DMS153 treated with DMSO at 0.1 percent for 48 hours (cell line): ENCODE data around the gene ZNF582.

Source experiments
- DNase-seq: peaks from one replicate; lab custom pipeline; 2025; ENCODE audit not compliant: unreplicated experiment; lab: John Stamatoyannopoulos, UW

The ZNF582 gene

DNA sequence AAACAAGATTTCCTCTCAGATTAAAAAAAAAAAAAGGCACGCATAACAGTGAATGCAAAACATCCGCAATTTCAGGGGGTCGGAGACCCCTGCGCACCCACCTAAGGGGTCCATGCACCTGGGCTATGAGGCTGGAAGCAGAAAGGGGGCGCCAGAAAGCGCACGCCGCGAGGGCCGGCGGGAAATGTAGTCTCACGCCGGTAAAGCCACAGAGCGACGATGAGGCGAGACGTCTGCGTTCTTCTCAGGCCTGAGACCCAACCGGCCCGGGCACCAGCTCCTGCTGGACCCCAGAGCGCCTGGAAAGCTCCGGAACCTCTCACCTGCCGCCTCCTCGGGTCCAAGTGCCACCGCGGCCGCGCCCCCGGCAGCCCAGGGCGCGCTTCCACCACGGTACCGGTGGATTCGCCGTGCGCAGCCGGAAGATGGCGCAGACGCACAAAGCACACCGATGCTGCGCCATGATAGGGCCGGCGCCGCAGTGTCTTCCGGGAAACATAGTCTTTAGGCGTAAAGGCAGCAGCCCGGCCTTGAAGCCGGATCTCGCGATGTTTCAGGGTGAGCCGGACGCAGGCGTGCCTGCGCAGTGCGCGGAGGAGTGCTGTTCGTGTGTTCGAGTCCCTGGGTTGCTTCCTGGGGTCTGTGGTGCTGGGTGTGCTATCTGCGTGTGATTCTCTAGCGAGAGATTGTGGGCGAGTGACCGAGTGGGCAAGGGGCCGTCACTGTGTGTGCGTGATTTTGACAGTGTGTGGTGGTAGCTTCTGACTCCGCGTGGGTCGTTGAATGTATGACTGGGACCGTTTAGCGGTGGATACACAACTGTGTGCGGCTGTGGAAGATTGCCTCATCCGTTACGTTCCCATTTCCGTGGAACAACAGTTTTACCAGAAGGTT is at the start of gene ZNF582:
ZNF582 (minus strand) TSS at position 416 of the 894 bp plus-strand sequence. CDS start 1,782 bp downstream, outside the sequence.
- no peak for DNase-seq

DNA sequence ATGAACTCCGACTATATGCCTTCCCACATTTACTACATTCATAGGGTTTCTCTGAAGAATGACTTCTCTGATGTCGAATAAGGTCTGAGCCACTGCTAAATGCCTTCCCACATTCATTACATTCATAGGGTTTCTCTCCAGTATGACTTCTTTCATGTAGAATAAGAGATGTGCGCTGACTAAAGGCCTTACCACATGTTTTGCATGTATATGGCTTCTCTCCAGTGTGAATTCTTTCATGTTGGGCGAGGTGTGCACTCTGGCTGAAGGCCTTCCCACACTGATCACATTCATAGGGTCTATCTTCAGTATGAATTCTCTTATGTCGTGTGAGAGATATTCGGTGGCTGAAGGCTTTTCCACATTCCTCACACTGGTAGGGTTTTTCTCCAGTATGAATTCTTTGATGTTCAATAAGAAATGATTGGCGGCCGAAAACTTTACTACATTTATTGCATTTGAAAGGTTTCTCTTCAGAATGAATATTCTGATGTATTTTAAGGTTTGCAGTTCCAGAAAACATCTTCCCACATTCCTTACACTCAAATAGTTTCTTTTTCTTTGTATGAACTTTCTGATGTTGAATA is 48.0 kb upstream of the ZNF582 start:
- DNase-seq: no peak

DNA sequence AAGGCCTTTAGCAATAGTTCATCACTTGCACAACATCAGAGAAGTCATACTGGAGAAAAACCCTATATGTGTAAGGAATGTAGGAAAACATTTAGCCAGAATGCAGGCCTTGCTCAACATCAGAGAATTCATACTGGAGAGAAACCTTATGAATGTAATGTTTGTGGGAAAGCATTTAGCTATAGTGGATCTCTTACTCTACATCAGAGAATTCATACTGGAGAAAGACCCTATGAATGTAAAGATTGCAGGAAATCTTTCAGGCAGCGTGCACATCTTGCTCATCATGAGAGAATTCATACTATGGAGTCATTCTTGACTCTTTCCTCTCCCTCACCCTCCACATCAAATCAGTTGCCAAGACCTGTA is 30.6 kb upstream of the ZNF582 start:
- DNase-seq: no peak

- no peak for DNase-seq
Observed at GRCh38 chr19:56423276-56423984, 30.1 kb upstream of the ZNF582 start.

GRCh38 chr19:56405062-56405461 is 11.7 kb upstream of the ZNF582 start:
- DNase-seq: no peak

DNA sequence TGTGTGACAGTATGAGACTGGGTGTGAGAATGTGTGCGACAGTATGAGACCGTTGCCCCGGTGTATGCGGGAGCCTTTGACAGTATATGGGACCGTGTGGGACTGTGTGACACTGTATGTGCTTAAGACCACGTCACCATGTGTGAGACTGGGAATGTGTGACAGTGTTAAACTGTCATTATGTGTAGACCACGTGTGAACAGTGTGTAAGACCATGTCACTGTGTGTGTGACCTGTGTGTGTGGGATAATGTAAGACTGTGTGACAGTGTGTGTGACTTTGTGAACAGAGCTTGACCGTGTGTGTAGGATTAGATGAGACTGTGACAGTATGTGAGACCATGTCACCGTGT is 11.3 kb upstream of the ZNF582 start:
- DNase-seq: no peak

DNA sequence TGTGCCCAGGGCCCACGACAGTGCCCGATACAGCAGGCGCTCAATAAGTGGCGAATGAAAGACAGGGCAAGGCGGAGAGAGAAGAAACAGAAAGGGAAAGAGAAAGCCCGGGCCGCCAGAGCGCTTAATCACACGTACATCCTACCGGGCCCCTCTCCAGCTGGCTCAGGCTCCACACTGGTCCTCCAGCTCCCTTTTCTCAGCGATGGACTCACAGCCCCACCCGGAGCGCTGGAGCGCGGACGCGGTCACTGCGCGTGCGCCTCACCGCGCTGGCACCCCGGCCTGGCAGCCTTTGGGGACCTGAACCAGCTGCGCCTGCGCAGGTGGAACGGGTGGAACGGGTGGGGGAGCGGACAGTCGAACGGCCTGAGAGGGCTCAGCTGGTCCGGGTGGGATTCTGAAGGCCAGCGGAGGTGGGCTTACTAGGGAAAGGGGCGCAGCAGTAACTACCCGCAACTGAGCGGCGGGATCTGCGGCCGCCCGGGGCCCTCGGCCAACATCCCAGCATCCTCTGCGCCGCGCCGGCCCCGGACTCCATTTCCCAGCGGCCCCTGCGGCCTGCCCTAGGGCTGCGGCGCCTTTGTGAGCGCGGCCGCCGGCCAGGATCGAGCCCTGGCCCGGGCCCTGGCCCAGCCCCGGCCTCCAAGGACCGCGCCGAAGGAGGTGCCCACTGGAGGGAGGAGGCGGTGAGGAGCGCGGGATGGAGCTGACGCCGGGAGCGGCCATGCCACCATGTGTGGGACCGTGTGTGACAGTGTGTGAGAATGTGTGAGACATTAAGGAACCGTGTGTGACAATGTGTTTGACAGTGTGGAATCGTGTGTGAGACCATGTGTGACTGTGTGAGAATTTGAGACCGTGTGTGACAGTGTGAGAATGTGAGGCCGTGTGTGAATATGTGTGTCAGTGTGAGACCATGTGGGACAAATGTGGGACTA is 10.7 kb upstream of the ZNF582 start, which contains the start of gene ZNF583:
ZNF583 (plus strand) TSS at position 569 of the 941 bp plus-strand sequence. CDS start 2,783 bp downstream, outside the sequence.
- no peak for DNase-seq

- DNase-seq: no peak
Observed at GRCh38 chr19:56403261-56403660, 9.9 kb upstream of the ZNF582 start.

- no peak for DNase-seq
Observed at GRCh38 chr19:56400485-56400884, 7.2 kb upstream of the ZNF582 start.

GRCh38 chr19:56398809-56399208 is 5.5 kb upstream of the ZNF582 start:
- DNase-seq: no peak

GRCh38 chr19:56383826-56384605 is 9.3 kb downstream of the ZNF582 start:
- no peak for DNase-seq

GRCh38 chr19:56377105-56377924 is 16.0 kb downstream of the ZNF582 start:
- DNase-seq: no peak

DNA sequence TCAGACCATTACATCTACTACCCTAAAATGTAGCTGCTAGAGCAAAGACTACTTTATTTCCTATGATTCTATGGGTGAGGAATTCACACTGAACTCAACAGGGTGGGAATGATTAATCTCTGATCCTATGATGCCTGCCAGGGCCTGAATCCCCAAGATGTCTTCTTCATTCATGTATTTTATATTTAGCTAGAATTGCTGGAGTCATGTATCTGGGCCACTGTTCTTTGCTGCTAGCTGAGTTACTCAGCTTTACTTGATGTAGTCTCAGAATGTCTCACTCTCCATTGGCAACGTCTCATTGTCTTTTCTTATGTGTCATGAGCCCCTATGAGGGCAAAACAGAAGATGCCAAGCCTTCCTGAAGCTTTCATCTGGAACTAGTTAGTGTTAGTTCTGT is 21.1 kb downstream of the ZNF582 start:
- no peak for DNase-seq

DNA sequence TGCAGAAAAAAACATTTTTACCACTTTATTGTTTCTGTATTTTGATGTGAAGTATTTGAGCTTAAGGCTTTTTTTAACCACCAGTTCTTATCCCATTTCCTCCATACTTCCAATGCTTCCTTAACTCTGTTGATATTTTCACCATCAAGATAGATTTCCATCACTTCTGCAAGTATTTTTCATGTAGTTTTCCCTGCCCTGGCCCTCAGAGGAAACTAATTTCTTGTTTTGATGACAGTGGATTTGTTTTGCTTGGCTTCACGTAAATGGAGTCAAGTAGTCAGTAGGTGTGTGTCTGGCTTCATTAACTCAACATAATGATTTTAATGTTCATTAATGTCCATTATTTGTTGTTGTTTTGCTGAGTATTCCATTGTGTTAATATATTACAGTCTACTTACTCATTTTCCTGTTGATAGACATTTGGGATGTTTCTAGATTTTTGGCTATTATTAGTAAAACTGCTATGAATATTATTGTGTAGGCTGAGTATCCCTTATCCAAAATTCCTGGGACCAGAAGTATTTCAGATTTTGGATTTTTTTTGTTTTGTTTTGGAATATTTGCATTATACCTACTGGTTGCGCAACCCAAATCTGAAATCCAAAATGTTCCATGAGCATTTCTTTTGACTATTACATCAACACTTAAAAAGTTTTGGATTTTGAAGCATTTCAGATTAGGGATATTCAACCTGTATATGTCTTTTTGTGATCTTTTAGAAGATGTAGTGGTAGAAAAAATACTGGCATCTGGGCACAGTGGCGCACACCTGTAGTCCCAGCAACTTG is 23.3 kb downstream of the ZNF582 start:
- DNase-seq: no peak

- DNase-seq: no peak
Observed at GRCh38 chr19:56367829-56368711, 25.3 kb downstream of the ZNF582 start.

GRCh38 chr19:56360841-56361240 is 32.5 kb downstream of the ZNF582 start:
- DNase-seq: no peak

- DNase-seq: no peak
Observed at GRCh38 chr19:56356944-56357343, 36.4 kb downstream of the ZNF582 start.
